Muscle of leg (tissue), 11 donors: ENCODE measurements around the gene ZNF425. TPM values are rescaled to one million over a fixed set of nuclear protein-coding genes. Genes with fewer than 3 reads are reported as not detected.

Experiments used
- DNase-seq: peaks from one replicate; pipeline ENCODE4 v3.0.0; 2013
- H3K27ac ChIP-seq: one replicate; pipeline ENCODE4 v1.5.1; 2013; ENCODE audit warnings: mild to moderate bottlenecking, low read length, control low read depth
- H3K27me3 ChIP-seq: one replicate; pipeline ENCODE4 v1.6.1; 2013; ENCODE audit warnings: low read length; ENCODE audit not compliant: control insufficient read depth, insufficient read depth
- H3K36me3 ChIP-seq: one replicate; pipeline ENCODE4 v1.6.1; 2013; ENCODE audit warnings: low read length; ENCODE audit not compliant: control insufficient read depth, insufficient read depth
- H3K4me1 ChIP-seq: one replicate; pipeline ENCODE4 v1.6.1; 2013; ENCODE audit warnings: low read length; ENCODE audit not compliant: control insufficient read depth, insufficient read depth
- H3K4me3 ChIP-seq: one replicate; pipeline ENCODE4 v1.5.1; 2013; ENCODE audit warnings: low read length, control low read depth
- H3K9me3 ChIP-seq: replicated peaks from 2 replicates; pipeline ENCODE4 v1.6.1; 2013; ENCODE audit warnings: low read depth, low read length; ENCODE audit not compliant: control insufficient read depth
- WGBS: methylation state at CpG from one replicate; pipeline ENCODE4 v1.1.5; 2013; ENCODE audit warnings: missing lambda C conversion rate; ENCODE audit not compliant: insufficient coverage; 5-methylcytosine and 5-hydroxymethylcytosine counted together
- polyA plus RNA-seq, 8 donors: library from polyadenylated mRNA; unstranded; fragments of 120-200 nt; gene quantifications; one replicate each; pipeline versions ENCODE4 v1.2.1 to v1.2.3, GENCODE V29; 2013; ENCODE audit warnings: inconsistent platforms in 1 of 8, low replicate concordance in 1 of 8; ENCODE audit not compliant: insufficient read length in 8 of 8, insufficient read depth in 1 of 8
- total RNA-seq: library from RNA; stranded (reverse); fragments of 120-200 nt; gene quantifications from one replicate; pipeline ENCODE4 v1.2.4, GENCODE V29; 2013

The ZNF425 gene
- total and polyA plus RNA-seq, 9 donors = 3.4 to 4.9 (median 4.5) TPM

- 90% methylated on average over 5 of the region's 9 CpGs for WGBS
- no peaks in the 10 kb centered on the region for H3K9me3 ChIP-seq
- H3K27me3 ChIP-seq = no peaks in the 10 kb centered on the region
- H3K27ac ChIP-seq = no peak overlapping the region
- no peaks in the 10 kb centered on the region for H3K4me1 ChIP-seq
- no peak for DNase-seq
- H3K36me3 ChIP-seq = peaks cover 3% of the 10 kb centered on the region
- no peak overlapping the region for H3K4me3 ChIP-seq
These were observed 10.0 kb upstream of the ZNF425 start for GRCh38 chr7:149136118-149136517.

GRCh38 chr7:149133028-149133710, 7.0 kb upstream of the ZNF425 start:
- peaks cover 15% of the 10 kb centered on the region for H3K36me3 ChIP-seq
- H3K9me3 ChIP-seq = peaks cover 7% of the 10 kb centered on the region
- no peak for DNase-seq
- WGBS = no CpG with 5 or more reads among the region's 2 CpGs
- H3K27ac ChIP-seq = no peak overlapping the region
- H3K27me3 ChIP-seq = no peaks in the 10 kb centered on the region
- H3K4me1 ChIP-seq = no peaks in the 10 kb centered on the region
- no peak overlapping the region for H3K4me3 ChIP-seq

- DNase-seq = no peak
- Histone ChIP-seq H3K36me3 (peaks cover 15% of the 10 kb centered on the region), H3K27me3 (no peaks in the 10 kb centered on the region), H3K27ac (no peak overlapping the region), H3K9me3 (peaks cover 7% of the 10 kb centered on the region), H3K4me1 (peaks cover 5% of the 10 kb centered on the region), H3K4me3 (no peak overlapping the region)
- WGBS = 92% methylated on average over 3 of the region's 5 CpGs
These were observed 4.6 kb upstream of the ZNF425 start for GRCh38 chr7:149130572-149131198.

- peaks cover 7% of the 10 kb centered on the region for H3K9me3 ChIP-seq
- H3K27me3 ChIP-seq = no peaks in the 10 kb centered on the region
- DNase-seq = peak; percentile 53
- peak overlapping the region; percentile 99 for H3K4me3 ChIP-seq
- under 1% methylated on average over 46 of the region's 48 CpGs for WGBS
- H3K36me3 ChIP-seq = peaks cover 12% of the 10 kb centered on the region
- H3K27ac ChIP-seq = peak overlapping the region; percentile 97
- H3K4me1 ChIP-seq = peaks cover 7% of the 10 kb centered on the region
These were observed 640 bp upstream of the ZNF425 start for GRCh38 chr7:149126662-149127266.

GRCh38 chr7:149125189-149125862, 798 bp downstream of the ZNF425 start:
- WGBS = under 1% methylated on average over 12 of the region's 21 CpGs
- peak overlapping the region; percentile 93 for H3K27ac ChIP-seq
- DNase-seq = no peak
- no peaks in the 10 kb centered on the region for H3K9me3 ChIP-seq
- H3K27me3 ChIP-seq = no peaks in the 10 kb centered on the region
- peak overlapping the region; percentile 99 for H3K4me3 ChIP-seq
- H3K4me1 ChIP-seq = peaks cover 7% of the 10 kb centered on the region
- peaks cover 7% of the 10 kb centered on the region for H3K36me3 ChIP-seq

- 92% methylated on average over 7 of the region's 12 CpGs for WGBS
- no peak for DNase-seq
- Histone ChIP-seq H3K9me3 (no peaks in the 10 kb centered on the region), H3K36me3 (peaks cover 8% of the 10 kb centered on the region), H3K27me3 (no peaks in the 10 kb centered on the region), H3K4me1 (no peaks in the 10 kb centered on the region), H3K4me3 (no peak overlapping the region), H3K27ac (no peak overlapping the region)
These were observed 16.2 kb downstream of the ZNF425 start for GRCh38 chr7:149109969-149110368.

GRCh38 chr7:149104749-149105148, 21.4 kb downstream of the ZNF425 start:
- no peak for DNase-seq
- Histone ChIP-seq H3K9me3 (no peaks in the 10 kb centered on the region), H3K36me3 (peaks cover 26% of the 10 kb centered on the region), H3K27ac (no peak overlapping the region), H3K27me3 (no peaks in the 10 kb centered on the region), H3K4me1 (no peaks in the 10 kb centered on the region), H3K4me3 (no peak overlapping the region)
- 96% methylated on average over 25 of the region's 25 CpGs for WGBS

- no peak overlapping the region for H3K27ac ChIP-seq
- H3K27me3 ChIP-seq = no peaks in the 10 kb centered on the region
- no peak overlapping the region for H3K4me3 ChIP-seq
- H3K4me1 ChIP-seq = no peaks in the 10 kb centered on the region
- H3K9me3 ChIP-seq = no peaks in the 10 kb centered on the region
- DNase-seq = no peak
- H3K36me3 ChIP-seq = peaks cover 26% of the 10 kb centered on the region
- WGBS = 98% methylated on average over 35 of the region's 35 CpGs
These were observed 21.9 kb downstream of the ZNF425 start for GRCh38 chr7:149104214-149104613.

GRCh38 chr7:149103424-149103823, 22.7 kb downstream of the ZNF425 start:
- Histone ChIP-seq H3K4me1 (no peaks in the 10 kb centered on the region), H3K27me3 (no peaks in the 10 kb centered on the region), H3K36me3 (peaks cover 26% of the 10 kb centered on the region), H3K27ac (no peak overlapping the region), H3K9me3 (no peaks in the 10 kb centered on the region), H3K4me3 (no peak overlapping the region)
- no peak for DNase-seq
- 89% methylated on average over 7 of the region's 9 CpGs for WGBS

- 63% methylated on average over 1 of the region's 1 CpG for WGBS
- peak; percentile 51 for DNase-seq
- no peaks in the 10 kb centered on the region for H3K27me3 ChIP-seq
- H3K9me3 ChIP-seq = no peaks in the 10 kb centered on the region
- no peak overlapping the region for H3K4me3 ChIP-seq
- H3K4me1 ChIP-seq = no peaks in the 10 kb centered on the region
- peaks cover 26% of the 10 kb centered on the region for H3K36me3 ChIP-seq
- no peak overlapping the region for H3K27ac ChIP-seq
These were observed 23.5 kb downstream of the ZNF425 start for GRCh38 chr7:149102666-149103065.
